GM10847 (cell line): ENCODE measurements around the gene MMP28.

Experiments used
- POLR2A ChIP-seq: IDR thresholded peaks from 2 replicates; pipeline ENCODE4 v1.6.1; 2011; ENCODE audit not compliant: insufficient read length; ENCODE audit errors: extremely low read depth

MMP28 gene

GRCh38 chr17:35757243-35757642 lies 38.2 kb downstream of the MMP28 start:
- no peak for TF ChIP-seq POLR2A

GRCh38 chr17:35752945-35753764 lies 42.3 kb downstream of the MMP28 start, which contains the start of gene GAS2L2:
GAS2L2 (minus strand) TSS chr17:35753239; CDS start chr17:35752850, 389 bp downstream.
- no peak for TF ChIP-seq POLR2A

- no peak for TF ChIP-seq POLR2A
Measured at GRCh38 chr17:35752471-35752870, 43.0 kb downstream of the MMP28 start.

- no peak for TF ChIP-seq POLR2A
Measured at GRCh38 chr17:35750526-35751395, 44.7 kb downstream of the MMP28 start.

DNA sequence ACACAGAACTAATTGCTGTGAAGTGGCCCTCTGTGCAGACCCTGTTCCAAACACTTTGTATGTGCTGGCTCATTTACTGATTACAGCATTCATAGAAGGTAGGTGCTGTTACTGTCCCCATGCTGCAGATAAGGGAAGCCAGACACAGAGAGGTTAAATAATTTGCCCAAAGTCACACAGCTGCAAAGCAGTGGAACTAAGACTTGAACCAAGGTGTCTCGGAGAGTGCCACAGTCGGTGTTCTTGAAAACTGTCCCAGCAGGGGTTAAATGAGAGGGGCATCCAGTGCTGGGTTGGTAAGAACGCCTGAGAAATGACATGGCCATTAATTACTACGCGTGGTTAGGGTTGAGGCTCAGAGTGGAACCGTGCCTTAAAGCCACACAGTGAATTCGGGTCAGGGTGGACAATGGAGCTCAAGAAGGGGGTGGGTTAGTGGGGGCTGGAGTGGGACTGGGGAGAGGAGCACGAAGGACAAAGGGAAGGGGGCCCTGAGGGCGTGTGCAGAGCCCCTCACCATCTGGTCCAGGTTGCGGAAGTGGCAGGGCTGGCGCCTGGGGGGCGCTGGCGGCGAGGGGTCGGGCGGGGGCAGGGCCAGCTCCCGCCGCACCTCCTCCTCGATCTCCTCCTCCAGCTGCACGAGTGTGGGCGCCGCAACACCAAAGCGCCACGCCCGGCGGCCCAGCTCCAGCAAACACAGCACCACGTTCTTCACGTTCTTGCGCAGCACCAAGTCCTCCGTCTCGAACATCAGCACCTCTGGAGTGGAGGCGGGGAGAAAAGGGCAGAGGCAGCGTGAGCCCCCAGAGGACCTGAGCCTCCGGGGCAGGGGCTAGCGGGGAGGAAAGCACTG lies 45.7 kb downstream of the MMP28 start:
- no peak for TF ChIP-seq POLR2A

GRCh38 chr17:35748979-35749378 lies 46.5 kb downstream of the MMP28 start:
- no peak for TF ChIP-seq POLR2A

GRCh38 chr17:35748341-35748841 lies 47.0 kb downstream of the MMP28 start:
- TF ChIP-seq POLR2A, result no peak

- no peak for TF ChIP-seq POLR2A
Measured at GRCh38 chr17:35747540-35748017, 47.9 kb downstream of the MMP28 start.

GRCh38 chr17:35745749-35746320 lies 49.6 kb downstream of the MMP28 start:
- no peak for TF ChIP-seq POLR2A

DNA sequence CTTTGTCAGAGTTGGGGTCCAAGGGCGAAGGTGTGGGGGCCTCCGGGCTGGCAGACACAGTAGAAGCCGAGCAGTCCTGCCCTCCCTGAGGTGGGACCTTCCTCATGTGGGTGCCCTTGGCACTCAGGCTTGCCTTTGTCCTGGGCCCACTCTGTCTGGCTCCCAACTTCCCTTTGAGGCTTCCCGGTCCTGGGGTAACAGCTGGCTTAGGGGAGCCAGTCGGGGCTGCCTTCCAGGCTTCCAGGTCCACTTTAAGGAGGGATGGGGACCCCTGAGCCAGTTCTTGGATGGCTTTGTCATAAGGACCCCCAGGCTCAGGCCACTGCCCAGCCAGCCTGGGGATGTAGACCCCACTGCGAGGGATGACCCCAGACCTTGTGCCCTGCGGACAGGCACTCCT lies 50.2 kb downstream of the MMP28 start:
- no peak for TF ChIP-seq POLR2A

- TF ChIP-seq POLR2A, result no peak
Measured at GRCh38 chr17:35744830-35745229, 50.6 kb downstream of the MMP28 start.

DNA sequence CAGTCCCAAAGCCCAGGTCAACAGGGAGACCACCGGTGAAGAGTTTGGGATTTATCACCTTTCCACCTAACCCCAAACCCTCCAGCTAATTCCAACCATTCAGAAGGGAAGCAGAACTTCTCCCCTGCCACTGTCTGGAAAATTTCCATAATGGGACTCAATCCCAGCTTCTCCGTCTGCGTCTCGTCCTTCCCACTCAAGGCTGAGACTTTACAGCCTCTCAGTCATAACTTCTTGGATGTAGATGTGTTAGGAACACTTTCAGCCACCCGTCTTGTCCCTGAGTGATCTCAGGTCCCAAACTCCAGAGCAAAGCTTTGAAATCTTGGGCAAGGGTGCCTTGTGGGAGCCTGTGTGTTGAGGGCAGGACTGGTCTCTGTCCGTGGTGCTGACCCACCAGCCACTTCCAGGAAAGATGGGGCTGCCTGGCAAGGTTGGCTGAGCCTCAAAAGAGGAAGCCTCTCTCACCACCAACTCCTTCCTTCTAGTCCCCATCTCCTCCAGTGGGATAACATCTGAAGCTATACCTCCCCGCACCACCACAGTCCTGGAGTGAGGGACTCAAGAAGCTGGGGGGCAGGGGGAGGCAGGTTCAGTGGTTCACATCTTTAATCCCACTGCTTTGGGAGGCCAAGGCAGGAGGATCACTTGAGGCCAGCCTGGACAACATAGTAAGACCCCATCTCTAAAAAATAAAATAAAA lies 51.7 kb downstream of the MMP28 start:
- no peak for TF ChIP-seq POLR2A

GRCh38 chr17:35742896-35743477 lies 52.5 kb downstream of the MMP28 start:
- TF ChIP-seq POLR2A, result no peak
